Endothelial cell of umbilical vein (primary cell): Measurements from ENCODE around the gene KCNA2. TPM values are rescaled to one million over a fixed set of nuclear protein-coding genes. Genes with fewer than 3 reads are reported as not detected.

Experiments used
- BruUV-seq: library from RNA; stranded (reverse); fragments of 400-500 nt; replicated peaks from 2 replicates; lab custom pipeline; 2021; lab: Mats Ljungman, UMichigan
- CTCF ChIA-PET: fragments of 300-600, 350-600 bp; sonication (Branson Sonifier 250); formaldehyde crosslinking; loops from one replicate; lab custom pipeline; 2021; ENCODE audit warnings: antibody characterized with exemption, inconsistent platforms; lab: Charles Lee
- POLR2A ChIA-PET: fragments of 300-600, 350-600 bp; sonication (Branson Sonifier 250); formaldehyde crosslinking; loops from one replicate; lab custom pipeline; 2021; ENCODE audit warnings: antibody characterized with exemption, inconsistent platforms; lab: Charles Lee
- DNase-seq: peaks from one replicate; pipeline ENCODE4 v3.0.0-alpha.2; 2011; ENCODE audit warnings: low read depth, low spot score
- FAIRE-seq: peaks from 2 replicates; lab custom pipeline; 2011; peaks lifted over from hg19 to GRCh38; lab: Jason Lieb, UNC
- H2AFZ ChIP-seq: 2 replicates; pipeline ENCODE4 v1.6.0; 2012; ENCODE audit warnings: low read depth, low read length, control low read depth, inconsistent platforms
- H3K27ac ChIP-seq: 2 replicates; pipeline ENCODE4 v1.5.1; 2011; ENCODE audit warnings: low read depth, mild to moderate bottlenecking, control low read depth, low read length, moderate library complexity; ENCODE audit not compliant: insufficient read depth
- H3K27me3 ChIP-seq, 2 experiments: 2 replicates each; pipeline versions ENCODE4 v1.6.0 to v1.6.1; 2011; ENCODE audit warnings: low read length in 2 of 2, mixed read lengths in 1 of 2; ENCODE audit not compliant: control insufficient read depth in 2 of 2, insufficient read depth in 2 of 2
- H3K36me3 ChIP-seq, 2 experiments: 2 replicates in 1 of 2; 3 replicates in 1 of 2; pipeline ENCODE4 v1.5.1; 2011; ENCODE audit warnings: low read length in 2 of 2, mild to moderate bottlenecking in 1 of 2, moderate library complexity in 1 of 2; ENCODE audit not compliant: control insufficient read depth in 2 of 2, insufficient read depth in 2 of 2; ENCODE audit errors: extremely low read depth in 1 of 2
- H3K4me1 ChIP-seq: 3 replicates; pipeline ENCODE4 v1.5.1; 2011; ENCODE audit warnings: mild to moderate bottlenecking, low read length; ENCODE audit not compliant: control insufficient read depth, insufficient read depth; ENCODE audit errors: extremely low read depth
- H3K4me2 ChIP-seq: 2 replicates; pipeline ENCODE4 v1.6.1; 2011; ENCODE audit warnings: low read length, control low read depth, mixed read lengths; ENCODE audit not compliant: insufficient read depth
- H3K4me3 ChIP-seq, 3 experiments: fragments of 200-600 bp in 1 of 3; sonication (generic), shearing (Covaris generic) in 1 of 3; replicated peaks in 1 of 3; 2 replicates each; pipeline ENCODE4 v1.5.1; 2011 to 2016; ENCODE audit warnings: control low read depth in 3 of 3, low read length in 3 of 3, mild to moderate bottlenecking in 2 of 3, inconsistent platforms in 1 of 3, low read depth in 1 of 3, moderate library complexity in 1 of 3; ENCODE audit not compliant: insufficient read depth in 1 of 3
- H3K79me2 ChIP-seq: 2 replicates; pipeline ENCODE4 v1.6.0; 2012; ENCODE audit warnings: low read length, inconsistent platforms; ENCODE audit not compliant: control insufficient read depth, insufficient read depth
- H3K9ac ChIP-seq: replicated peaks from 2 replicates; pipeline ENCODE3; 2011; ENCODE audit warnings: low read length, control low read depth; ENCODE audit not compliant: insufficient read depth; ENCODE audit errors: extremely low read depth
- H3K9me1 ChIP-seq: replicated peaks from 3 replicates; pipeline ENCODE4 v1.6.0; 2011; ENCODE audit warnings: mild to moderate bottlenecking, low read length; ENCODE audit not compliant: control insufficient read depth, insufficient read depth; ENCODE audit errors: extremely low read depth
- H3K9me3 ChIP-seq: replicated peaks from 2 replicates; pipeline ENCODE4 v1.5.1; 2012; ENCODE audit warnings: low read length, inconsistent platforms; ENCODE audit not compliant: control insufficient read depth, insufficient read depth
- H4K20me1 ChIP-seq: replicated peaks from 2 replicates; pipeline ENCODE3; 2011; ENCODE audit warnings: mild to moderate bottlenecking, low read length; ENCODE audit not compliant: control insufficient read depth, insufficient read depth; ENCODE audit errors: extremely low read depth
- EZH2 ChIP-seq: IDR thresholded peaks from 2 replicates; pipeline ENCODE4 v1.6.1; 2012; ENCODE audit warnings: borderline replicate concordance, low read depth, mild to moderate bottlenecking, moderate library complexity, low read length, inconsistent platforms; ENCODE audit not compliant: severe bottlenecking
- FOS ChIP-seq: IDR thresholded peaks from 2 replicates; pipeline ENCODE4 v1.6.1; 2011; ENCODE audit warnings: mild to moderate bottlenecking, low read length, moderate library complexity, borderline replicate concordance; ENCODE audit not compliant: insufficient read depth
- GATA2 ChIP-seq: IDR thresholded peaks from 2 replicates; pipeline ENCODE4 v1.7.0; 2011; ENCODE audit warnings: low read depth, mild to moderate bottlenecking, moderate library complexity, mixed read lengths, low read length; ENCODE audit not compliant: insufficient read length, insufficient read depth
- JUN ChIP-seq: IDR thresholded peaks from 2 replicates; pipeline ENCODE4 v1.6.1; 2011; ENCODE audit warnings: borderline replicate concordance, low read depth; ENCODE audit not compliant: insufficient read length, insufficient read depth
- MYC ChIP-seq: IDR thresholded peaks from one replicate; pipeline ENCODE4 v1.6.1; 2011; ENCODE audit warnings: mild to moderate bottlenecking, low read depth, low read length
- POLR2A ChIP-seq: IDR thresholded peaks from 2 replicates; pipeline ENCODE4 v1.6.1; 2012; ENCODE audit warnings: low read depth, mild to moderate bottlenecking, control low read depth, low read length
- POLR2AphosphoS5 ChIP-seq: IDR thresholded peaks from 2 replicates; pipeline ENCODE4 v1.6.1; 2012; ENCODE audit warnings: low read depth, mild to moderate bottlenecking, control low read depth, low read length, moderate library complexity; ENCODE audit not compliant: insufficient read depth
- dilution Hi-C: fragments of 300-500 bp; cut with MboI; formaldehyde crosslinking; loops from one replicate; pipeline ENCODE4 v1.15.0; 2019; ENCODE audit warnings: low sequenced_read_pairs; ENCODE audit not compliant: extremely low pct_ligation_motif_present
- intact Hi-C: fragments of 100-400 bp; cut with micrococcal nuclease; formaldehyde crosslinking; loops from one replicate; pipeline ENCODE4 v1.10.0; 2022
- polyA plus RNA-seq, 4 experiments: library from polyadenylated mRNA; depleted of rRNA in 3 of 4; stranded (reverse) in 3 of 4; unstranded in 1 of 4; fragments of >200 nt; gene quantifications; 2 replicates each; pipeline versions ENCODE4 v1.2.1 to v1.2.3, GENCODE V29; 2011 to 2012; ENCODE audit warnings: missing spikeins in 1 of 4
- total RNA-seq: library from RNA; stranded (reverse); gene quantifications from 2 replicates; pipeline ENCODE4 v1.2.3, GENCODE V29; 2021
- TF ChIP-seq, protein P1 (sequence below): IDR thresholded peaks from 2 replicates; pipeline ENCODE4 v1.6.1; 2011; ENCODE audit not compliant: insufficient read depth, insufficient read length
- TF ChIP-seq, protein P2 (sequence below), 2 donors: IDR thresholded peaks; 1 replicate in 1 of 2; 2 replicates in 1 of 2; pipeline ENCODE4 v1.5.1; 2011; ENCODE audit warnings: low read length in 2 of 2, mild to moderate bottlenecking in 2 of 2, moderate library complexity in 2 of 2, control low read depth in 1 of 2, inconsistent platforms in 1 of 2, low read depth in 1 of 2; ENCODE audit not compliant: insufficient read depth in 1 of 2; ENCODE audit errors: extremely low read depth in 1 of 2

The KCNA2 gene
- total and polyA plus RNA-seq, 2 donors (not counting 3 experiments of a cell fraction or from before 2014, with no cell fraction given), result not detected

DNA sequence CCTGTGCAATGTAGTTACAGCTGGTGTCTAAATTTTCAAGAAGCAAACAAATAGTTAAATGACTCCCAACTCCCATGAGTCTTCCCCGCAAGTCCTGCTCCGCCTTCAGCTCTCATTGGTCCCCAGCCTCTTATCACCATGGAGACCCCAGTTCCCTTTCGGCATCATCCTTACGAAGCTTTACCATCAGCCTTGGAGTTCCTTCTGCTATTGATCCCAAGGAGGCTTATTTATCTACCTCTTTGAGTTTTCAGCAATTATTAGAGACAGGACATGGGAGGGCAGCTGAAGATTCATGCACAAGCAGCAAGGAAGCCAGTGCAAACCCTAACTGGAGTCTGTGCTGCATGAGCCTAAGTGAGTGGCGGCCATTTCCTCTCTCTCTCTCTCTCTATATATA, 12.3 kb downstream of the KCNA2 start:
- no peaks in the 10 kb centered on the region for H3K79me2 ChIP-seq
- no peak for FAIRE-seq

DNA sequence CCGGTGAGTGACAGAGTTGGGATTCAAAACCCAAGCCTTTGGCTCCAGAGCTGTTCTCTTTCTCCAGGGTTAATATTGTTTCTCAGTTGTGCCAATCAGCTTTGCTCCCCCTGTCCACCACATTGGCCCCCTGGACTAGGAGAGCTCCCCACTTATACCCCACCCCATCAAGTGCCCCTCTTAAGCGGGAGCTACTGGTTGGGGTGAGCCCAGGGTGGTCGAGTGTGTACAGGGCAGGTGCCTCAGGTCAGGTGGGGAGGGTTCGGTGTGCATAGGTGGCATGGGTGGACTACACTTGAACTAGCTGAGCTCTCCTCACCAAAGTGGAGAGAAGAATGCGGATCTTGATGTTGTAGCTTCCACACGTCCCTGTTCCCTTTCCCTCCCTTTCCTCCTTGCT, 14.2 kb downstream of the KCNA2 start:
- H2AFZ ChIP-seq, result no peak overlapping the region
- no peak overlapping the region for H3K27ac ChIP-seq
- DNase-seq (no peak), FAIRE-seq (no peak)
- H3K4me1 ChIP-seq, result no peaks in the 10 kb centered on the region
- intact Hi-C loops (no loop called here), dilution Hi-C loops (no loop called here)
- no peaks in the 10 kb centered on the region for H4K20me1 ChIP-seq
- no peaks in the 10 kb centered on the region for H3K36me3 ChIP-seq
- TF ChIP-seq, protein P1, sequence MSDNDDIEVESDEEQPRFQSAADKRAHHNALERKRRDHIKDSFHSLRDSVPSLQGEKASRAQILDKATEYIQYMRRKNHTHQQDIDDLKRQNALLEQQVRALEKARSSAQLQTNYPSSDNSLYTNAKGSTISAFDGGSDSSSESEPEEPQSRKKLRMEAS, result no peak
- TF ChIP-seq POLR2A (no peak), EZH2 (no peak), JUN (no peak), MYC (no peak), FOS (no peak), GATA2 (no peak), POLR2AphosphoS5 (no peak)
- TF ChIP-seq, protein P2, sequence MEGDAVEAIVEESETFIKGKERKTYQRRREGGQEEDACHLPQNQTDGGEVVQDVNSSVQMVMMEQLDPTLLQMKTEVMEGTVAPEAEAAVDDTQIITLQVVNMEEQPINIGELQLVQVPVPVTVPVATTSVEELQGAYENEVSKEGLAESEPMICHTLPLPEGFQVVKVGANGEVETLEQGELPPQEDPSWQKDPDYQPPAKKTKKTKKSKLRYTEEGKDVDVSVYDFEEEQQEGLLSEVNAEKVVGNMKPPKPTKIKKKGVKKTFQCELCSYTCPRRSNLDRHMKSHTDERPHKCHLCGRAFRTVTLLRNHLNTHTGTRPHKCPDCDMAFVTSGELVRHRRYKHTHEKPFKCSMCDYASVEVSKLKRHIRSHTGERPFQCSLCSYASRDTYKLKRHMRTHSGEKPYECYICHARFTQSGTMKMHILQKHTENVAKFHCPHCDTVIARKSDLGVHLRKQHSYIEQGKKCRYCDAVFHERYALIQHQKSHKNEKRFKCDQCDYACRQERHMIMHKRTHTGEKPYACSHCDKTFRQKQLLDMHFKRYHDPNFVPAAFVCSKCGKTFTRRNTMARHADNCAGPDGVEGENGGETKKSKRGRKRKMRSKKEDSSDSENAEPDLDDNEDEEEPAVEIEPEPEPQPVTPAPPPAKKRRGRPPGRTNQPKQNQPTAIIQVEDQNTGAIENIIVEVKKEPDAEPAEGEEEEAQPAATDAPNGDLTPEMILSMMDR (IDR thresholded peaks at IDR 0.05; ENCODE audit: extremely low read depth in 1 of 2, insufficient read depth in 1 of 2, low read depth in 1 of 2, low read length in 2 of 2), result no peak
- H3K27me3 ChIP-seq, result peaks cover 0 to 2% of the 10 kb centered on the region in 2 experiments
- H3K79me2 ChIP-seq, result no peaks in the 10 kb centered on the region
- no TSS peak for BruUV-seq
- H3K9me1 ChIP-seq, result no peaks in the 10 kb centered on the region
- no peak overlapping the region for H3K4me3 ChIP-seq
- no peak overlapping the region for H3K9ac ChIP-seq
- no peaks in the 10 kb centered on the region for H3K9me3 ChIP-seq
- H3K4me2 ChIP-seq, result no peak overlapping the region
- ChIA-PET POLR2A (no interaction called here), CTCF (no interaction called here)

More for the DNA sequence above, 12.3 kb downstream of the KCNA2 start:
- DNase-seq, result no peak
- no peaks in the 10 kb centered on the region for H3K9me1 ChIP-seq
- CTCF ChIA-PET, result interaction anchor here (1.1 to 2.5 kb wide), 2 partner anchors 26 to 189 kb away, joined by 3 to 12 read pairs; no protein-coding TSS in a partner anchor
- dilution Hi-C loops (no loop called here), intact Hi-C loops (no loop called here)
- H3K36me3 ChIP-seq, result no peaks in the 10 kb centered on the region
- H3K4me3 ChIP-seq, result no peak overlapping the region
- BruUV-seq, result no TSS peak
- H3K9ac ChIP-seq, result no peak overlapping the region
- H3K4me1 ChIP-seq, result no peaks in the 10 kb centered on the region
- H4K20me1 ChIP-seq, result no peaks in the 10 kb centered on the region
- no peaks in the 10 kb centered on the region for H3K9me3 ChIP-seq
- H3K4me2 ChIP-seq, result no peak overlapping the region
- TF ChIP-seq POLR2AphosphoS5, result no peak
- TF ChIP-seq, protein P1, result no peak
- TF ChIP-seq FOS, result no peak
- TF ChIP-seq POLR2A, result no peak
- TF ChIP-seq MYC, result no peak
- H2AFZ ChIP-seq, result no peak overlapping the region
- H3K27ac ChIP-seq, result no peak overlapping the region
- H3K27me3 ChIP-seq, result peaks cover 0 to 2% of the 10 kb centered on the region in 2 experiments
- POLR2A ChIA-PET, result no interaction called here
